ENCODE results near the gene TRPM3. TPM values are rescaled to one million over a fixed set of nuclear protein-coding genes. Genes with fewer than 3 reads are reported as not detected.

TRPM3 gene
- total RNA-seq, 2 experiments from 2014 or later: not detected

DNA sequence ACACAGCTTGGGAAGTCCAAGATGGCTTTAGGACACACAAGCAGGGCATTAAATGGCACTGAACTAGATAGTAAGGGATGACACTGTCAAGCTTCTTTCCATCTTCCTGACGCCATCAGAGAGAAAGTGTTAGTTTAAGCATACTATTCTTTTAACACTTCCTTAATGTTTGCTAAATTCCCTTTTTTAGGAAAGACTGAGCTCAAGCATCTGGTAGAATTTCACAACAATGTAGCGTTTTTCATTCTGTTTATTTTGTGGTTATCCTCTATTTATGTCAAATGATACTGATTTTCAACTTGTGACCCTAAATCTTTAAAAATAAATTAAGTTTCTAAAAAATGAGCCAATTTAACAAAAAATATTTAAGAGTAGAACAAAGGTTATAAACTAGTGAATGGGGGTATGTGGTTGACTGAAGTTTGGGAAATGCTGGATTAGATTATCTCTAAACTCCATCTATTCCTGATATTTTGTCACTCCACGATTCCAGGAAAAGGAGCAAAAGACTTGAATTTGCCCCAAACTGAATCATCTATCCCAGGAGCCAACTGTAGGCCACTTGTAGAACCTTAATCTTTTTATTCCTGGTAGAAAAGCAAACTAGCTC lies 559.5 kb downstream of the TRPM3 start:
- Mint-ChIP-seq H3K27me3 (no peaks in the 10 kb centered on the region), H3K4me1 (peaks cover 45% of the 10 kb centered on the region), H3K36me3 (peaks cover 6% of the 10 kb centered on the region), H3K4me3 (no peak overlapping the region), H3K9me3 (peaks cover 7% of the 10 kb centered on the region), H3K27ac (no peak overlapping the region)
- DNase-seq: no peak

DNA sequence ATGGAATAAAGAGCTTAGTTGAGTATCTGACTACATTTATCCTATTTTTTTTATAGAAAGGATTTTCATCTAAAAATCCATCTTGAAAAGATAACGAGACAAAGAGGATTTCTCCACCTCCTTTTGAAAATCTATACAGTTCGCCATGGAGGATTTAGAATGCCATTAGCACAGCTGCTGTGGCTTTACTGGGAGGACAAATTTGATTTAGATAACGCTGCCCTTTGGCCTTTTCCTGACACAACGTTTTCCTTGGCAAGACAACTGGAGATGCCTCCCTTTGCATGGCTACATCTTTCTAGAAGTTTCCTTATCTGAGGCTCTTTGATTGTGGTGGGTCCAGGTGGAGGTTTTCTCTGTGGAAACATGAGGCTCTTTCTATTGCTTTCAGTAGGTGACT lies 560.3 kb downstream of the TRPM3 start:
- H3K36me3 Mint-ChIP-seq: peaks cover 6% of the 10 kb centered on the region
- no peak overlapping the region for H3K4me3 Mint-ChIP-seq
- peaks cover 38% of the 10 kb centered on the region for H3K4me1 Mint-ChIP-seq
- H3K27ac Mint-ChIP-seq: no peak overlapping the region
- no peak for DNase-seq
- peaks cover 7% of the 10 kb centered on the region for H3K9me3 Mint-ChIP-seq
- H3K27me3 Mint-ChIP-seq: no peaks in the 10 kb centered on the region

DNA sequence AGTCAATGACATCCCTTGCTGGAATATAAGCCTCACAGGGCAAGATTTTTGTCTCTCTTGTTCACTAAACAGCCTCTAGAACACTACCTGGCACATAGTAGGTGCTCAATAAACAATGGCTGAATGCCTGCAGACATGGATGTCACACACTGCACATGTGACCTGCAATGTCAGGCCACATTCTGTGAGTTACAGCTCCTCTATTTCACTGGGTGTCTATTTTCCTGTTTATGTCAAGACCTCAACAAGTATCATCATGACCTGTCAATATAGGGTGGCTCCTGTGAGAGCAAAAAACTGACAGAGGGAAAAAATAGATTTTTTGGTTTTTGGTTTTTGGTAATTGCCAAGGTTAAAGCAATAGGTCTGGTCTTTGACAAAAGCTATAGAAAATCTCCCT lies 562.3 kb downstream of the TRPM3 start:
- peaks cover 7% of the 10 kb centered on the region for H3K9me3 Mint-ChIP-seq
- DNase-seq: no peak
- H3K27ac Mint-ChIP-seq: no peak overlapping the region
- no peaks in the 10 kb centered on the region for H3K27me3 Mint-ChIP-seq
- H3K4me1 Mint-ChIP-seq: peaks cover 31% of the 10 kb centered on the region
- H3K4me3 Mint-ChIP-seq: no peak overlapping the region
- H3K36me3 Mint-ChIP-seq: peaks cover 6% of the 10 kb centered on the region

GRCh38 chr9:70557661-70558369 lies 563.6 kb downstream of the TRPM3 start:
- Mint-ChIP-seq H3K9me3 (peaks cover 5% of the 10 kb centered on the region), H3K36me3 (peaks cover 3% of the 10 kb centered on the region), H3K4me3 (no peak overlapping the region), H3K27ac (no peak overlapping the region), H3K27me3 (no peaks in the 10 kb centered on the region), H3K4me1 (peaks cover 27% of the 10 kb centered on the region)
- DNase-seq: no peak

- H3K4me3 Mint-ChIP-seq: no peak overlapping the region
Observed at GRCh38 chr9:70556771-70557170, 564.6 kb downstream of the TRPM3 start.

GRCh38 chr9:70554881-70555280 lies 566.5 kb downstream of the TRPM3 start:
- Mint-ChIP-seq H3K27ac (no peak overlapping the region), H3K36me3 (no peaks in the 10 kb centered on the region), H3K27me3 (no peaks in the 10 kb centered on the region), H3K4me3 (no peak overlapping the region), H3K9me3 (peaks cover 4% of the 10 kb centered on the region), H3K4me1 (peaks cover 16% of the 10 kb centered on the region)
- no peak for DNase-seq

More at GRCh38 chr9:70556771-70557170, 564.6 kb downstream of the TRPM3 start:
- Mint-ChIP-seq H3K4me1 (peaks cover 20% of the 10 kb centered on the region), H3K27ac (no peak overlapping the region), H3K27me3 (no peaks in the 10 kb centered on the region), H3K9me3 (peaks cover 4% of the 10 kb centered on the region), H3K36me3 (peaks cover 1% of the 10 kb centered on the region)
- no peak for DNase-seq

DNA sequence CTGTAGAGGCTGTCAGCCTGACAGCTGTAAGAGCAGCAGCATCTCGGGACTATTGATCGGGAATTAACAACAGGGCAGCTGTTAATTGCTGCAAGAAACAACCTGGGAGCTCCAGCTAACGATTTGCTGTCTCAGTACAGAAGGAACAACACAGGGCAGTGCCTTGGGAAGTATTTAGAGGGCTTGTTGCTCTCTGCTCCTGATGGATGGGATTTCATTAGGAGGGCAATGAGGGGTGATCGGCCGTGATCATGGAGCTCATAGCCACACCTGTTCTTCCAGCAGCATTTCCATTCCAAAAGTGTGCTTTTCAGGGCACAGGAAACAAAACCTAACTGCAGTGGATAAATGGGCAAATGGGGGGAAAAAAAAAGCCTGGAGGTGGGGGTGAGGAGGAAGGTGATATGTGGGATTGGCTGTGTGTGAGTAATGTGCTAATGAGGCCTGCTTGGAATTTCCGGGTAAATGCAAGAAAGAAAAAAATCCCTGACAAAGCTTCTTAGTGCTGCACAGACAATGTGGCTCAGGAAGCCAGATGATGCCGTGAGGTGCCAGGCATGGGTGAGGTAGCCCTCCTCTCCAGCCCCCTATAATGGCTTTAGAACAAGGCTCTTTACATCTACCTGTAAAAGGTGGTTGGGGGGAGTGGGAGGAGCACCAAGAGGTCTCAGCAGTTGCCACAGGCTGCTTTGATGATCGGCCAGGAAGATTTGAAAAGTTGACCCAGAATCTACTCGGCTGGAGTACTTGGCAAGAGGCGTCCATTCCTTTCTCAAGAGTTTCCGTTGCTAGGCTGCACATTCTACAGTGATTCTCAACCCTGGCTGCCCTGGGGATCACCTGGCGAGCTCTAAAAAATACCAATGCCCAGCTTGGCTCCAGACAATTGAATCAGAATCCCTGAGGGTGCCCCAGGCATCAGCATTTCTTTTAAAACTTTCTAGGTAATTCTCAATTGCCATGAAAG lies 567.4 kb downstream of the TRPM3 start:
- H3K27me3 Mint-ChIP-seq: no peaks in the 10 kb centered on the region
- no peak for DNase-seq
- H3K9me3 Mint-ChIP-seq: no peaks in the 10 kb centered on the region
- no peak overlapping the region for H3K4me3 Mint-ChIP-seq
- no peak overlapping the region for H3K27ac Mint-ChIP-seq
- peaks cover 13% of the 10 kb centered on the region for H3K4me1 Mint-ChIP-seq
- no peaks in the 10 kb centered on the region for H3K36me3 Mint-ChIP-seq

GRCh38 chr9:70552561-70552960 lies 568.9 kb downstream of the TRPM3 start:
- Mint-ChIP-seq H3K27ac (no peak overlapping the region), H3K4me3 (no peak overlapping the region)

GRCh38 chr9:70551801-70552200 lies 569.6 kb downstream of the TRPM3 start:
- Mint-ChIP-seq H3K27me3 (no peaks in the 10 kb centered on the region), H3K27ac (no peak overlapping the region), H3K4me1 (peaks cover 12% of the 10 kb centered on the region), H3K4me3 (no peak overlapping the region), H3K36me3 (no peaks in the 10 kb centered on the region), H3K9me3 (no peaks in the 10 kb centered on the region)
- no peak for DNase-seq

More at GRCh38 chr9:70552561-70552960, 568.9 kb downstream of the TRPM3 start:
- no peak for DNase-seq
- H3K27me3 Mint-ChIP-seq: no peaks in the 10 kb centered on the region
- no peaks in the 10 kb centered on the region for H3K36me3 Mint-ChIP-seq
- H3K4me1 Mint-ChIP-seq: peaks cover 12% of the 10 kb centered on the region
- no peaks in the 10 kb centered on the region for H3K9me3 Mint-ChIP-seq

GRCh38 chr9:70551396-70551795 lies 570.0 kb downstream of the TRPM3 start:
- Mint-ChIP-seq H3K4me3 (no peak overlapping the region), H3K27me3 (no peaks in the 10 kb centered on the region), H3K36me3 (no peaks in the 10 kb centered on the region), H3K27ac (no peak overlapping the region), H3K9me3 (no peaks in the 10 kb centered on the region), H3K4me1 (peaks cover 12% of the 10 kb centered on the region)
- no peak for DNase-seq

GRCh38 chr9:70549926-70550325 lies 571.5 kb downstream of the TRPM3 start:
- Mint-ChIP-seq H3K36me3 (no peaks in the 10 kb centered on the region), H3K27ac (no peak overlapping the region), H3K9me3 (no peaks in the 10 kb centered on the region), H3K27me3 (no peaks in the 10 kb centered on the region), H3K4me3 (no peak overlapping the region), H3K4me1 (peaks cover 8% of the 10 kb centered on the region)
- no peak for DNase-seq

DNA sequence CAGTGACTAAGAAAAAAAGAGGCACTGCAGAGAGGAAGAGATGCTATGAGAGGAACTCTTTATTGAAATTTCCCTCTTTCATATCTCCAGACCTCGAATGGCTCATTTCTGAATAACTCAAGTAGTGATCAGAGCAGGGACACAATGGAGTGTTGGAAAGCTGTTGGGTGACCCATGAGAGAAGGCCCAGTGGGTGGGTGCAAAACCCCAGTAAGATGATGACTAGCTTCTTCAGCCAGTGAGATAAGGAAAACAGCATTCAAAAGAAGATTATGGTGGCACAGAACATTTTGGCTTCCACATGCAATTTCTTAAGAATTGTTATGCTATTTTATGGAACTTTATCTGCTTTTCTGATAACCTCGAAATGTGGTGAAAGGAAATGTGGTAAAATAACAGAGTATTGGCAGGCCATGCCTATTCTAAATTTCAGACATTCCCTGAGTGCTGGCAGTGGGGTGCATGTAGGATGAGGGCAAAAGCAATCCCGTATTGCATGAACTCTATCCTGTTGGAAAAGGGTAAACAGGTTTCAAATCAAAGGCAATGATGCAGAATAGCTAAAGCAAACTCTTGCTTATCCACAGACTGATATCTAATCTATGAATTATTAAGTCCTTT lies 579.0 kb downstream of the TRPM3 start:
- Mint-ChIP-seq H3K36me3 (no peaks in the 10 kb centered on the region), H3K27ac (no peak overlapping the region), H3K4me3 (no peak overlapping the region), H3K27me3 (no peaks in the 10 kb centered on the region), H3K9me3 (no peaks in the 10 kb centered on the region), H3K4me1 (peaks cover 6% of the 10 kb centered on the region)
- DNase-seq: no peak

- Mint-ChIP-seq H3K4me3 (no peak overlapping the region), H3K27me3 (no peaks in the 10 kb centered on the region), H3K9me3 (no peaks in the 10 kb centered on the region), H3K4me1 (peaks cover 6% of the 10 kb centered on the region), H3K27ac (no peak overlapping the region), H3K36me3 (no peaks in the 10 kb centered on the region)
- DNase-seq: no peak
Observed at GRCh38 chr9:70540016-70540415, 581.4 kb downstream of the TRPM3 start.

DNA sequence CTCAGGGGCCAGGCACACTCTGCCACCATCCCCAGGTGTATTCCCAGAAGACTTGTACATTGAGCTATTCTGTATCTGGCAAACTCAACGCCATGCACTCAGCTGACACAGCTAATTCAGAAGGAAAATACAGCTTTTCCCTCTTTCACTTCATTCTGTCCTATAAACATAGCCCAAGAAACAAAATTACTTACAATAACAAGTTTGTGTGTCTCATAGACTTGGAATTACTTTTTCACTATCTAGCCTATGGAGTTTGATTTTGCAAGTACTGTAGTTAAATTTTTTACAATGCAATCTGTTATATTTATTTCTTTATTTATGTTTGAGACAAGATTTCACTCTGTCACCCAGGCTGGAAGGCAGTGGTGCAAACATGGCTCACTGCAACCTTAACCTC lies 581.9 kb downstream of the TRPM3 start:
- Mint-ChIP-seq H3K9me3 (no peaks in the 10 kb centered on the region), H3K27ac (no peak overlapping the region), H3K27me3 (no peaks in the 10 kb centered on the region), H3K36me3 (no peaks in the 10 kb centered on the region), H3K4me3 (no peak overlapping the region), H3K4me1 (peaks cover 6% of the 10 kb centered on the region)
- no peak for DNase-seq

GRCh38 chr9:70539001-70539400 lies 582.4 kb downstream of the TRPM3 start:
- no peak for DNase-seq
- Mint-ChIP-seq H3K27me3 (no peaks in the 10 kb centered on the region), H3K9me3 (no peaks in the 10 kb centered on the region), H3K4me3 (no peak overlapping the region), H3K4me1 (peaks cover 6% of the 10 kb centered on the region), H3K36me3 (no peaks in the 10 kb centered on the region), H3K27ac (no peak overlapping the region)

Measured in activated naive CD8-positive, alpha-beta T cell treated with anti-CD3 and anti-CD28 coated beads for 36 hours (primary cell).